OCI-M1 (cell line): ENCODE results near the gene UBXN2A.
A peak's percentile ranks its signal among the peaks of the same experiment; 100 is the strongest.

Experiments
- DNase-seq: peaks from one replicate; lab custom pipeline; 2025; lab: John Stamatoyannopoulos, UW

UBXN2A gene

DNA sequence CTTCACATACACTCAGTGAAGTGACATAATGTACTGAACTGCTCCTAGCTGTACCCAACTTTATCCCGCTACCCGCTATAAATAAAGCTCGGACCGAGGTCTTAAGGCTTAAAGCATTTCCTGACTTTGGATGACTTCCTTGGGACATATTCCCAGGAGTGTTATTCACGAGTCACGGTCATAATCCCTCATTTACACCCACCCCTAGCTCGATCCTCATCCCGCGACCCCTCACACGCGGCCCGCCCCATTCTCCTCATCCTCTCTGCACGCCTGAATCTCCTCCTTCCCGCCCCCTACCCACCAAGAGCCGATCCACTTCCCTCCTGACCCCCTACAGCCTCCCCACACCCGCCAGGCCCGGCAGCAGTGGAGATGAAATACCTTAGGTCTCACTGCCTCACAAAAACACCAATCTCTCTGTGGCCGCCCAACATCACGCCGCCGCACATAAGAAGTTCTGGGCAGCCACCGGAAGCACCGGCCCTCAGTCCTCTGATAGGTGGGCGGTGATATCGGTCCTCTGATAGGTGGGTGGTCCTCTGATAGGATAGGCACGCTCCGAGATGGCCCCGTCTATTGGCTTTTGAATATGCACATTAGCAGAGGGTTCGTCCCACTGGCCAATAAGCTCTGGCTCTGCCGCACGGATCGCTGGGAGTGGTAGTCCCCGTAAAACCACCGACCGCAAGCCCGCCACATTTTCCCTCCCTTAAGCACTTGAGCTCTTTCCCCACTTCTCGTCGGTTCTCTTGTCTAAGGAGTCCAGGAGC is 106.9 kb downstream of the UBXN2A start, which contains the start of gene WDCP:
Gene WDCP, minus strand, starts transcription at position 462 of the 773 bp plus-strand sequence. CDS start 7,897 bp downstream, outside the sequence.
- peak; percentile 99 for DNase-seq

DNA sequence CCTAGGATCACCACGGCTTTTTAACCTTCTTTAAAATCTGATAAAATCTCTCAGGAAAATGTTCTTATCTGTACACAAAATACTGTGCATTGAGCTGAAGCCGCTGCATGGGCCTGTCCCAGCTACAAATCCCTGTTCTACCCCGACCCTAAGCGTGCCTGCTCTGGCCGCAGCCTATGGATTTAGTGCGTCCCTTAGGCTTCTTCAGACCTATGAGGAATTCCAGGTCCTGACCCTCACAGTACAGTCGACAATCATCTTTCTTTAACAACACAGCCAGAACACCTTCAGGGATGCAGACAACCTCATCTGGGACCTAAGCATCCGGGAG is 107.4 kb downstream of the UBXN2A start:
- no peak for DNase-seq

DNA sequence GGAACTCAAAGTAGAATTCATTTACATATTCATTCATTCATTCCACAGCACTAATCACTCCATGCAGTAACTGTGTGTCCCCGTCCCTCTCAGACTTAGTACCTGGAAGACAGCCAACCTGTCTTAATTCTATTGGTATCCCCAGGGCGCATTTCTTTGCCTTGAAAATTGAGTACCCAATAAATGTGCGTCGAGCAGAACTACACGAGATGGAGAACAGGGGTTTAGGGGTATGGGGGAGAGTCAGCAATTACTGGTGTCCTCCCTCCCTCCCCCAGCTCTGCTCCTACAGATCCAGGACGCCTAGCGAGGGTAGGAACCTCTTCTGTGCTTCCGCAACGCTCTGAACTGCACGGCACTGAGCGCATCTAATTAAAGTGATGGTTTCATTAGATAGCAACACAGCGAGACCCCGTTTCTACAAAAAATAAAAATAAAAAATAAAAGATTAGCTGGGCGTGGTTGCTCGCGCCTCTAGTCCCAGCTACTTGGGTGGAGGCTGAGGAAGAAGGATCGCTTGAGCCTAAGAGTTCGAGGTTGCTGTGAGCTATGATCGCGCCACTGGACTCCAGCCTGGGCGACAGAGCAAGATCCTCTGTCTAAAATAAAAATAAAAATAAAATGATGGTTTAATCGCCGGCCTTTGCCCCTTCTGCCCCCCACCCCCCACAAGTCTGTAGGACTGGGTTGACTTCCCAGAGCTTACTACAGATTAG is 108.7 kb downstream of the UBXN2A start:
- peak; percentile 54 for DNase-seq

DNA sequence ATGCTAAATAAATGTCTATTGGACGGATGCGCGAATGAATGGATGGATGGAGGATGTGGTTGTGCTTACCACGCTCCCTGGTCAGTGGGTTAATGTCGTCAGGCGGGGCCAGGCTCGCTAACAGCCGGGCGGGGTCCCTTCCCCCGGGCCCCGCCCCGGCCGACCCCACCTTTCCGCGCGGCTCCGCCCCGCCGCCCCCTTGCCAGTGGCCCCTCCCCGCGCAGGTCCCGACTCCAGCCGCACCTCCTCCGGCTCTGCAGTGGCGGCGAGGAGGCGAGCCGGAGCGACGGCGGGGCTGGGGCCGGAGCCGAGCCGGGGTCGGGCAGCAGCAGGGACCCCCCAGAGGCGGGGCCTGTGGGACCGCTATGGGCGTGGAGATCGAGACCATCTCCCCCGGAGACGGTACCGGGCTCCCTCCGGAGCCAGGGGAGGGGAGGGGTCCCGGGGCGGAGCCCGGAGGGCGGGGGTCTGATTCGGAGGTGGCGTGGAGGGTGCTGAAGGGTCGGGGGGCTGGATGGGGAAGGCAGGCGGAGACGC is 109.3 kb downstream of the UBXN2A start, which contains the start of gene FKBP1B:
Gene FKBP1B, plus strand, starts transcription at position 257 of the 537 bp plus-strand sequence. Its CDS starts 109 bp downstream, at position 366.
- DNase-seq = no peak

DNA sequence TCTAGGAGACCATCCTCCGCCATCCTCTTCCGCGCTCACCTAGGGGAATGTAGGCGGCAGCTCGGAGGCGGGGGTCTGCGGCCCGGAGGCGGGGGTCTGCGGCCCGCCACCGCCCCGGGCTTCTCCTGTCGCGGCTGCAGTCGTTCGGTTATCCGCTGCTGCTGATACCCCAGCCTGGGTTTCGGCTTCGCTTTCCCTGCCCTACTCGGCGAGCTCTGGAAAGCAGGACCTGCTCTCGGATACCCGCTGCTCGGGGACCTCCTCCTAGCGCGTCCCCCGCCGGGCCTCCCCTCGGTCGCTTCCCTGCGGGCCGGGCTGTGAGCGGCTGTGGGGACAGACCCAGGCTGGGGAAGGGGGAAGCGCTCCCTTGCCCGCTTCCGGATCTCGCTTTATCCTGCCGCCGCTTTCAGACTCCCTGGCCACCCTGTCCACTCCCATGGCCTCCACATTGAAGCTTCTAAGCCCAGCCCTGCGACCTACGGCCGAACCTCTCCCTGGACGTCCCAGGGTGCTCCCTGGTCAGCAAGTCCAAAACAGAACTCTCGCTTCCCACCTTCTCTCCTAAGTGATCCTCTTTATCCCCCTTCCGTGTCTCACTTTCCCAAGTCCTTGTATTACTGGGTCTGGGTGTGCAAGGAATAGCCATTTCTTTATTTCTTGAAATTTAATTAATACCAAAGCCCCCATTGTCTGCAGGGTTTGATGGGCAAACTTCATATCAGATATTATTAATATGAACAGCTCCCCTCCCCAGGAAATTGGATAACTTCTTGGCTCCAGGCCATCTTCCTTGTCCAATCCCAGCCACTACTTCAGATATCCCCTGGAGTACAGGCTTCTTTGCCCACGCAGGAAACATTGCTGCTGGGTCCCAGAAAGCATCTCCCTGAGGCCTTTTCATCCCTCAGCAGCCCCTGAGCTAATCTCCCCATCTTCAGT is 110.0 kb downstream of the UBXN2A start:
- DNase-seq = no peak

DNA sequence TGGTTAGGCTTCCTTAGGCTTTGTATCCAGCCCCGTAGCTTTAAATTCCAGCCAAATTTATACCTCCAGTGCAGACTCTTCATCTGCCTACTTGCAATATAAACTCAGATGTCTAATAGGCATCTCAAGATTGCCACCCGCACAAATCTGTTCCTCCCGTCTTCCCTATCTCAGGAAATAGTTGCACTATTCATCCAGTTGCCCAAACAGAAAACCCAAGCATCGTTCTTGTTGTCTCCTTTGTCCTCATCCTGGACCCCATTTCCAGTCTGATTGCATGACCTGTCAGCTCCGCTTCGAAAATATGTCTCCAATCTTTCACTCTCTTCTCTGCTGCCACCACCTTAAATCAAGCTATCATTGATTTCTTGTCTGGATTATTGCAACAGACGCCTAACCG is 111.6 kb downstream of the UBXN2A start:
- DNase-seq = no peak

DNA sequence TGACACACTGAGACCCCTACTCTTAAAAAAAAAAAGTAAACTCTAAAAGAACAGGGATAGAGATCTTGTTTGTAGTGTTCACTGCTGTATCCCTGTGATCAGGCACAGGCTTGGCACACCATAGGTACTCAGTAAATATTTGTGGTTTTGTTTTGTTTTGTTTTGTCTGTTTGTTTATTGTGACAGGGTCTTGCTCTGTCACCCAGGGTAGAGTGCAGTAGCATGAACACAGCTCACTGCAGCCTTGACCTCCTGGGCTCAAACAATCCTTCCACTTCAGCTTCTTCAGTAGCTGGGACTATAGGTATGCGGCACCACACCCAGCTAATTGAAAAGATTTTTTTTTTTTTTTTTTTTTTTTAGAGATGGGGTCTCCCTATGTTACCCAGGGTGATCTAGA is 112.7 kb downstream of the UBXN2A start:
- DNase-seq = no peak
